Measurements from ENCODE around the gene GAGE12G.
"Not testable (repeated sequence)": the region's sequence is repeated elsewhere in the genome, so short reads cannot be mapped to it uniquely, and the experiment has no call there.

- not testable (repeated sequence) for TF ChIP-seq CTCF (IDR thresholded peaks at IDR 0.05 in 4 of 5, conservative IDR thresholded peaks at IDR 0.05 in 1 of 5); POLR2A (IDR thresholded peaks at IDR 0.05)
Measured at GRCh38 chrX:49560542-49560941, 9.7 kb upstream of the GAGE12G start, which contains the start of gene GAGE12F.

Data from gastrocnemius medialis (tissue), 4 donors.